Stimulated activated CD8-positive, alpha-beta memory T cell treated with anti-CD3 and anti-CD28 coated beads, Interleukin-2, amount 100 ng/mL, for 1 hour (primary cell): ENCODE results near the gene CRIP1.
A peak's percentile ranks its signal among the peaks of the same experiment; 100 is the strongest.

Experiments used
- DNase-seq, 2 donors: peaks; one replicate each; pipeline ENCODE4 v3.0.0-alpha.2; 2020; ENCODE audit warnings: low read depth in 2 of 2

The CRIP1 gene

DNA sequence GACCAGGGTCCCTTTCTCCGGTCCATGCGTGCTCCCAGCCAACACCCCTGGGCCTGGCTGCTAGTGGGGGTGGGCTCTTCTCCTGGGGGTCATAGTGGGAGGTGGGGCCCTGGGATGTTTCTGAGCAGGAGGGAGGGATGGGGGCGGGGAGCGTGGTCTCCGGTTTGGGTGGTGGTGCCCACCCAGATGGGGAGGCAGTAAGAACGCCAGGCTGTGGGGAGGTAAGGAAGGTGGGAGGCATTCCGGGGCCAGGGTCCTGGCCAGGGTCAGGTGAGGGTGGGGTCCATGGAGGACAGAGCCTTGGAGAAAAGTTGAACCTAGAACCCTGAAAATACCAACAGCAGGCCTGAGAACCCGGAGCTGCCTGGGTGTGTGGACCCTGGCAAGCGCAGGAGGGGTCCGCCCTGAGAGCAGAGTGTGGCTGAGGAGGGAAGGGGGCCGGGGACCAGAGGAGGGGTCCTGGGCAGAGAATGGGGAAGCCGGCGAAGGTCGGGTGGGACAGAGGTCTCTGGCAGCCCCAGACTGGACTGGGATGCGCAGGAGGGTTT is 6.4 kb upstream of the CRIP1 start:
- DNase-seq: no peak

DNA sequence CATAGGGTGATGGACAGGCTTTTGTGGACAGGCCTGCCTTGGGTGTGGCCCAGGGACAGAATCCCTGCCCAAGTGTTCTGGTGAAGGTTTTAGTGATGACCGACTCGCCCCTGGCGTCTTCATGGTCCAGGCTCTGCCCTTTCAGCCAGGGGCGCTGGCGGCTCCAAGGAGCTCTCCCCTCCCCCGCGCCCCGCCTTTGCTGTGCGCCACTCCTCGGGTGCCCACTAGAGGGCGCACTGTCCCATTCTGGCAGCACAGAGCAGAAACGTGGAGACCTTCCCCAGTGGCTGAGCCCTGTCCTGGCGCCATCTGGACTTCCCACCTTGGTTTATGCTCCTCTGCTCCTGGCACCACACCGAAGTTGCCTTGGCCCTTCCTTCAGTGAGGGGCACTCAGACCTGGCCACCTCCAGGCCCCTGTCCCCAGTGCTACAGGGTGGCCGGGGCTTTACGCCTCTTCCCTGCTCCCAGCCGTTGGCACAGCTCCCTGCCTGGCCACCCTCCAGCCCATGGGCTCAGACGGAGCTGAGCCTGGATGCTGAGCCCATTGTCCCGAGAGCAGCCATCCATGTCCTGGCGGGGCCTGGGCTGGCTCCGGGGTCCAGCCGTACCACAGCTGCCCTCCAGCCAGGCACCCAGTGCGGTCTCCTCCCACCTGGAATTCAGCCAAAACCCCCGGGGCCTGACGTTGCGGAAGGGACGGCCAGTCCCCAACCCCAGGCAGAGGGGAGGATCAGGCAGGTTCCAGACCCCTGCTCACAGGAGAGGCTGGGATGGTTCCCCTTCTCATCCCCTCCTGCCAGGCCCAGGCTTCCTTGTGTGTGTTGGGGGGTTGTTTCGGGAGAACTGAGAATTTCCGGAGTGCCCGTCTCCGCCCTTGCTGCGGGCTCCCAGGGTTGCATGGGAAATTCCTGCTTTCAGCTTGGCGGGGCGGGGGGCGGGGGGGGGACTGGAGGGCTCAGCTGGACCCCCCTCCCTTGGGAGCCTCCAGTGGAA is 5.6 kb upstream of the CRIP1 start:
- peak; percentile 81 to 84 for DNase-seq

DNA sequence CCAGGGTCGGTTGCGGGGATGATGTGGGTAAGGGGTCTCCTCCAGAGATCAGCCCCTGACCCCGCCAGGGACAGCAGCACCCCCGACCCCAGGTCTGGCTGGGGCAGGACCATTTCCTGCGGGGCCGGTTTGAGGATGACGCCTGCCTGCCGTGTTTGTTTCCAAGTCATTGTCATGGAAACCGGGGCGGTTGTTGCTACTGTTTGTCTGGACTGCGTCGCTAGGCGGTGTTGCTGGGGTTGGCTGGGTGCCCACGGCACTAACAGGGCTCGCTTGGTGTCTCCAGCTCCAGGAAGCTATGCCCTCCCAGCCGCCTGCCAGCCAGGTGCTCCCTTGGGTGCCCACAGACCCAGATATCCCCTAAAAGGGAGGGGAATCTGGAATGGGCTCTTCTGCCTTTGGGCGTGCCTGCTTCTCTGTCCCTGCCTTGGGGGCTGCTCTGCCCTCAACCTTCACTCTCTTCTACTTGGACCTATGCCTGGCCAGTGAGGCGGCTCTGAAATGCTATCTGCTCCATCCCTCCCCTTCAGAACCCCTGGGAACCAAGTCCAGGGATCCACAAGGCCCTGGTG is 4.7 kb upstream of the CRIP1 start:
- DNase-seq: peak; percentile 87 to 92

DNA sequence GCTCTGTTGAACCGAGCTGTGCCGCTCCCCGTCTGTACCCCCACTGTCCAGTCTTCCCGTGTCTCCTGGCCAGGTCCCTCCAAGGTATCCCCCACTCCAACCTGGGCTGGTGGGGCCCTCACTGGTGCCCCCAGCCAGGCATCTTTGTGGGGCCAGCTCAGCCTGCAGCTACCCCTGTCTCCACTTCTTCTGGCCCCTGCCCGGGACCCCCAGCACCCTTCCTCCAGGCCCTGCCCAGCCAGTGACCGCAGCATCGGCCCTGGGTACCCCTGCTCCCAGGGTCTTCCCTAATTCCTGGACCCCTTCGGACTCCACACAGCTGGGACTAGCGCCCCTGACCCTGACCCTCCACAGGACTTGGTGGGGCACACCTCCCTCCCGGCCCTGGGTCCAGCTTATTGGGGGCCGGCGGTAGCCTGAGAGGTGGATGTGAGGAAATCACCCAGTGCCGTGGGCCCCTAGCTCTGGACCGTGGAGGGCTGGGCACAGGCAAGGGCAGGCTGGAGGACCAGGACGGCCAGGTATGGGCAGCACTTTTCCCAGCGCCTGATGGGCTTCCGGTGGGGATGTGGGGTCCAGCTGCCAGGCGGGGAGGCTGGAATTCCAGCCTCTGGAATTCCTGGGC is 4.1 kb upstream of the CRIP1 start:
- no peak for DNase-seq

DNA sequence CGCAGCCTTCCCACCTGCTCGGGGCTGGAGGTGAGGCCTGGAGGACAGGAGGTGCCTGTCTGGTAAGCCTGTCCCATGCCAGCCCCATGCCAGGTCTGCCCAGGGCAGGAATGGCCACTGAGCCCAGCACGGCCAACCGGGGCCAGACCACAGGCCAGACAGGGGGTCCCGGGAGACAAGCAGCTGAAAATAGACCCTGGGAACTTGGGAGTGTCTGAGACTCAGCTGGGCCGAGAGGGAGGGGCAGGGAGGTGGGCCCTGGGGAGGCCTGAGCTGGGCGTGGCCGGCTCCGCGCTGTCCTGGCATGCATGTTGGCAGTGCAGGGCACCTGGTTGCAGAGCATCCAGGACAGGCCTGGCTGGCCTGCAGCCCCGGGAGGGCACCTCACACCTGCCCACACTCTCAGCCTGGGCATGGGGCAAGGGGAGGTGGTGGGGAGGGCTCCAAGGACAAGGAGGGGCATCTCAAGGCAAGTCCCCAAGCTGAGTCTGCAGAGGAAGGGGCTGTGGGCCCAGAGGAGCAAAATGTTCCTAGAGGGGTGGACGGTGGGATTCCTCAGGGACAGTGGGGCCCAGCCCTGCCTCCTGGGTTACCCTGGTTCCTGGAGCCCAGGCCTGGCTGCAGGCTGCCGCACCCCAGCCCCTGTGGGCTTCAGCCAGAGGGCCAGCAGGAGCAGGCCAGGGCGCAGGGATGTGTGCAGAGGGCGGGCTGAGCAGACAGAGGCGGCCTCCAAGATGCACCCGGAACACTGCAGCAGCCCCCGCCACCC is 3.2 kb upstream of the CRIP1 start:
- no peak for DNase-seq

DNA sequence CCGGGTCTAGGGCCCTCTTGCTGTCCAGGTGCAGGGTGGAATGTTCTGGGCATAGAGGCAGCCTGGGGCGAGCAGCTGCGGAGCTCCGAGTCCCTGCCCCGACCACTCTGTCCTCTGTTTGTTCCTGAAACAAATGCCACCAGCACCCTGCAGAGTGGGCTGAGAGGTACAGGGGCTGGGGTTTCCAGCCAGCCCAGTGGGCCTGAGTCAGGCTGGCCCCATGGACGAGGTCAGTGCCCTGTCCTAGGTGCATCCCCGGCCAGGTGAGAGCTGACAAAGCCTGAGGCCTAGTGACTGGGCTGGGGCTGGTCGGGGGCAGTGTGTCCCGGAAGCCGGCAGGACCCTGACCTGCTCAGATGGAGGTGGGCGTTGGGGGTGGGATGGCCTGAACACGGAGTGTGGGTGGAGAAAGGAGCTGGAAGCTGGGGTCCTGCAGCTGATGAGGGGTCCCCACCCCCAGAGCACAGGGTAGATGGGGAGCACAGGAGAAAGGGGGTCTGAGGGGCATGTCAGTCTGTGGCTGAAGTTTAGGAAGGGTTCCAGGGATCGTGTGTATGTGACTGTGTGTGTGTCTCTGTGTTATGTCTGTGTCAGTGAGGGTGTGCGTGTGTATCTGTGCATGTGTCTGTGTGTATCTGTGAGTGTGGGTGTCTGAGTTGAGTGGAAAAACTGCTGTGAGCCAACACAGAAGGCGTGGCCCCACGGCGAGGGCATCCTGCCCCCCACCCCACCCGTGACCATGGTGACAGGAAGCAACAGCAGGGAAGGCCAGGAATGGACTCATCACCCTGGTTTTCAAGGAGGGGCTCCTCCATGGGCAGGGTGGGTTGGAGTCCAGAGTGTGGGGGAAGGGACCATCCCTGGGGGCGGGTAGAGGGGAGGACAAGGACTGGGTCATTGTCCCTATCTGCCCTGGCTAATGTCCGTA is 2.4 kb upstream of the CRIP1 start:
- DNase-seq: peak; percentile 43 to 51

DNA sequence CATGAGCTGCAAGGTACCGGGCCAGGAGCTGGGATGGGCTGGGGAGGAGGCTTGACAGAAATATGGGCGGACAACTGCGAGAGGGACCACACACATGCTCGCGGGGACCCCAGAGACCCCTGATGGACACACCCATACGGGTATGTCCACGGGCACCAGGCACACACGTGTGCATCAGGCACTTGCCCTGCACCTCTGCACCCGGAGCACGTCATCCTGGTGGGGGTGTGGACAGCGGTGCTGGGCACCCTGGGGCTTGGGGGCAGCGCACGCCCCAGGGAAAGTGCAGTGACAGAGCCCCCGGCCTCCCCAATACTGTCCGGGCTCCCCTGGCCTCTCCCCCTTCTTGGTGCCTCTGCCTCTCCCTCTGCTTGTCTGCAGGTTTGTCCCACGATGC is 1.7 kb upstream of the CRIP1 start:
- no peak for DNase-seq

DNA sequence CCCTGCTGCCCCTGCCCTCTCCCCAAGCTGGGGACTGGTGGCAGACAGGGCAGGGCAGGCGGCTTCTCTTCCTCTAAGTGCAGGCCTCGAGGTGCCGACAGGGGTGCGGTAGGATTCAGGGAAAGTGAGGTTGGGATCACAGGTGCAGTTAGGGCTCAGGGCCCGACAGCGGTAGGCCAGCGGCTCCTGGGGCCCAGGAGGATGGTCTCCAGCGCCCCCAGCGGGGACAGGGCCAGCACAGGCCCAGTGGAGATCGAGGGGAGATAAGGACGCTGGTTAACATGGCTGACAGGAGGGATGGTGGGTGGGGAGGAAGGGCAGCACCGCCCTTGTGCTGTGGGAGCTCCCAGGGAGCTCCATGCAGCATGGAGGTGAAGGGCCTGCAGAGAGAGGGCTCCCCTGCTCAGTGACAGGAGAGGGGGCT is 935 bp upstream of the CRIP1 start:
- peak in 1 of 2 donors; percentile 36 for DNase-seq

DNA sequence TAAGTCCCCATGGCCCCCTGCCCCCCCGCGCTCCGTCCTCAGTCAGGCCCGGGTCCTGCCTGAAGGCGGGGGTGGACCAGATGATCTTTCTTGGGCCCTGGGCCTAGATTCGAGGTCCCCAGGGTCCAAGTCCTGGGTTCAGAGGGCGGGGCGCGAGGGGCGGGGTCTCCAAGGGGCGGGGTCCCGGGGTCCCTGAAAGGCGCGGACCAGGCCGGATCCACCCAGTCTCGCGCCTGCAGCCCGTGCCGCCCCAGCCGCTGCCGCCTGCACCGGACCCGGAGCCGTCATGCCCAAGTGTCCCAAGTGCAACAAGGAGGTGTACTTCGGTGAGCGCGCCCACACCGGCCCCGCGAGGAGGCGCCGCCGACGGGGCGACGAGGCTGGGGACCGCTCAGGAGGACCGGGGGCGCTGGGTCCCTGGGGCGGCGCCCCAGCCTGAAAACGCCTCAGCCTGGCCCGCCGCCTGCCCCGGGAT is 325 bp downstream of the CRIP1 start:
- DNase-seq: peak; percentile 29 to 54

DNA sequence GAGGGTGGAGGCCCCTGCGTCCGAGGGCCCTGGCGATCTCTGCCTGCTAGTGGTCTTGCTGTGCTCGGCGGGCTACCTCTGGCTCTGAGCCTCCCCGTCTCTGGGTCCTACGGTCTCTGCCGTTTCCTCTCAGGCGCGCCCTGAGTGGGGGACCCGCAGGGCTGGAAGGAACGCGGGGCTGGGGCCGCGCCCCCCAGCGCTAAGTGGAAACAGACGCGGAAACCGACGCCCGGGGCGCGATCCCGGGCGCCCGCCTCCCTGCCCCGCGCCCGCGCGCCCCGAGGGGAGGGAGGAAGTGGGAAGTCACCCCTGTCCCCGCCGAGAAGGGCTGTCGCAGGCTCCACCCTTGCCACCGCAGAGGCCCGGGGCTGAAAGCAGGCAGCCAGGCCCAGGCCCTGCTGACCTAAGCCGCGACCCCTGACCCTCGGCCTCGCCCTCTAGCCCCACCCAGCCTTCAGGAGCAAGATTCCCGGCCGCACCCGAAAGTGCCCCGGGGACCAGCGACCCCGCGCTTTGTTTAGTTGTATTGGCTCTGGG is 831 bp downstream of the CRIP1 start:
- peak; percentile 44 to 52 for DNase-seq

DNA sequence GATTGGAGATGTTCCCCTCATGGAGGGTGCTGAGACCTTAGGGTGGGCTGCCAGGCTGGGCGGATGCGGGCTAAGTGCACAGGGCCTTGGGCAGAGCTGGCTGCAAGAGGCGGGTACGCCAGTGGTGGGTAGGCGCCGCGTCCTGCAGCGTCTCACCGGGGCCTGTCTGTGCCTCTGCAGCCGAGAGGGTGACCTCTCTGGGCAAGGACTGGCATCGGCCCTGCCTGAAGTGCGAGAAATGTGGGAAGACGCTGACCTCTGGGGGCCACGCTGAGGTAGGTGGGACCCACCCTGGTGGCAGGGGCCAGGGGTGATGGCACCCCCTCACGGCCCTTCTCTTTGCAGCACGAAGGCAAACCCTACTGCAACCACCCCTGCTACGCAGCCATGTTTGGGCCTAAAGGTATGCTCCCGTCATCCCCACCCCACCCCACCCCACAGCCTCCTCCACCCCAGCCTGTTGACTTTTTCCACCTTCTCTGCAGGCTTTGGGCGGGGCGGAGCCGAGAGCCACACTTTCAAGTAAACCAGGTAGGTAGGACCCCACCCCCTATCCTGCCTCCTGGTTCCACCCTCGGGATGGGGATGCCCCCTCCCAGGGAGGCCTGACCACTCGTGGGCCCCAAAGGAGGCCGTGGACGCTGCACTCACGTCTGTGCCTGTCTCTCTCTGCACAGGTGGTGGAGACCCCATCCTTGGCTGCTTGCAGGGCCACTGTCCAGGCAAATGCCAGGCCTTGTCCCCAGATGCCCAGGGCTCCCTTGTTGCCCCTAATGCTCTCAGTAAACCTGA is 1.5 kb downstream of the CRIP1 start:
- DNase-seq: no peak

DNA sequence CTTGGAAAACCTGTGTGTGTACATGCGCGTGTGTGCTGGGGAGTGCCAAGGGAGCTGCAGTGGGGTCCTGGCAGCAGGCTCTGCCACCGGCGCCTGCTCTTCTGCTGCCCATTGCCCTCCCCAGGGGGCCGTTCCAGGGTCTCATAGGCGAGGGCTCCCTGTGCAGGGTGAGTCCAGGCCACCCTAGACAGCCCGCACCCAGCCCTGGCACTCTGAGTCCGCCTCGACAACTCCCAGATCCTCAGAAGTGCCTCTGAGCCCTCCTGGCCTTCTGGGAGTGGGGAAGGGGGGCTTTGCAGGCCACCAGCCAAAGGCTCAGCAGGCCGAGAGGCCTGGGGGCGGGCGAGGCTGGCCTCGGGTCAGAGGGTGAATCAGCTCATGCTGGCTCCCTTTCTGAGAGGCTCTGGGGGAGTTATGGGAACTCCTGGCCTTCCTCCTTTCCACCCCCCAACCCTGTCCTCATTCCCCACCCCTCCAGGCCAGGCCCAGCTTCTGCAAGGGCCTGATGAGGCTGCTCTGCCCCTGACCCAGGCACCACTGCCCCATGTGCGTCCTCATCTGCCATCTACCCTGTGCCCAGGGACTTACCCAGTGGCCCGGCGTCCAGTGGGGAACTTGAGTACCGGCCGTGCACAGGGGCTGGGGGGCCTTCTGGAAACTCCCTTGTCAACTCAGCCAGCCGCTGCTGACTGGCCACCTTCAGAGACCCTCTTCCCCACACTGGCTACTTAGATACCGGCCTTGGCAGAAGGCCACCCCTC is 2.3 kb downstream of the CRIP1 start:
- DNase-seq: no peak

DNA sequence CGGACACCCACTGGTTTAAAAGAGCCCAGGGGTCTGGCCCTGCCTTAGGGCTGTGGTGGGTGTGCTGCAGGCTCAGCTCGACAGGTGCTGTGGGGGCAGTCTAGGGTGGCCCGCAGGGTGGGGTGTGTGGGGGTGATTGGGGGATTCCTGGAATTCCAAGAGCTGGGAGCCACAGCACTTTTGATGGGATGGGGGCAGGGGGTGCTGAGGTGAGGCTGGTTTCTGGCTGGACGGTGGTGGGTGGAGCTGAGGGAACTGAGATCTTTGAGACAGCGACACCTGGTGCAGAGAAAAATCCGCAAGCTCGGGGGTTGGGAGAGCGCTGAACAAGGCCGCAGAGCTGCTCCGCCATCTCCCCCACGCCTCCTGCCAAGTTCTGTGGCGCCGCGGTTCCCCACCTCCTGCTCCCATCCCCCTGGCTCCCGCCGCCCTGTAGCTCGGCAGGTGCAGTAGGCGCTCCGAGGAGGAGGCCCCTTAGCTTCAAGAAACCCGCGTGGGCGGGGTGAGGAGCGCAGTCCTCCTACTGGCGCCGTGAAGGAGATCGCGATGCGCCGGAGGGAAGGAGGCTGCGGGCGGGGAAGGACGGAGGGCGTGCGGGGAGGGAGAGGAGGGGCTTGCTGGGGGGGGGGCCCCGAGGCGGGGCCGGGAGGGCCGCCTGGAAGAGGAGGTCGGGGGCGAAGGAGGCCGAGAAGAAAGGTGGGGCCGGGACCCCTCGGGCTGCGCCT is 3.0 kb downstream of the CRIP1 start:
- peak; percentile 70 to 77 for DNase-seq

DNA sequence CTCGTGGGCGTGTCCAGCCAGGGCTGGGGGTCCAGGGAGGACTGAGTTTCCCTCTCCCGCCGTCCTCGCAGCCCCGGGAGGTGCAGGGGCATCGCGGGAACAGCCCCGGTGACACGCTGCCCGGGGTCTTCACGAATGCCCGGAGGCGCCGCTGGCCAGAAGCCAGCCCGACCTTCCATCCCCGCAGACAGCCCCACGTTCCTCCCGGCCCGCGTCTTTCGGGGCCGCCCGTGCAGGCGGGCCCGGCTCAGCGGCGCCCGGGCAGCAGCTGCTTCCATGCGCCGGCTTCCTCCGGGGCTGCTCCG is 3.5 kb downstream of the CRIP1 start:
- no peak for DNase-seq

DNA sequence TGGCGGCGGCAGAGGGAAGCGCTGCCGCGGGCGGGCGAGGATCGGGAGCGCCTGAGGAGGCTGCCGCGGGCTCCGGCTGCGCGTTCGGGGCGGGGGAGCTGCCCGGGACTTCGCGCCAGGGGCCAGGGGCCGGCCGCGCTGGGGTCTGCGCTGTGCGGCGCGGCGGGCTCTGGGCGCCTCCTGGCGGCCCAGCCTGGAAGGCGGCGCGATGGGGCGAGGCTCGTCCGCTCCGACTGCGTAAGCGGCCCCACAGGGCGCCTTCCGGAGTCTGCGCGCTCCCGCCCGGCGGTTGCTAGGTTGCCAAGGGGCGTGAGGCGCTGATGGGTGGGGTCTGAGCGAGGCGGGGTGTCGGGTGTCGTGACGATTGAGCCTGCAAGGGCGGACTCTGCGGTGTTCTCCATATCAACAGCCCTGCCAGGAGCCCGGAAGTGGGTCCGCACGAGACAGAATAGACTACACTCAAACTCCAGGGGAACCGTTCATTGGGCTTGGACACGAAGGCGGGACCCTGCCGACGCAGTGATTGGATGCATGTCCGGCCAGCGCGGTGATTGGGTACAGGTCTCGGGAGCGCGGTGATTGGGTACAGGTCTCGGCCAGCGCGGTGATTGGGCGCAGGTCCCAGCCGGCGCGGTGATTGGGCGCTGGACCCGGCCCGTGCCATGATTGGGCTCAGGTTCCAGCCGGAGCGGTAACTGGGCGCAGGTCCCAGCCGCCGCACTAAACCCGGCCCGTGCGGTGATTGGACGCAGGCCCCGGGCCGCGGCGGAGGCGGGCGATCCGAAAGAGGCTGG is 4.1 kb downstream of the CRIP1 start, which contains the start of gene TEDC1:
Gene TEDC1, plus strand, starts transcription at position 675 of the 794 bp plus-strand sequence. CDS start 130 bp downstream, outside the sequence.
- peak; percentile 97 for DNase-seq

DNA sequence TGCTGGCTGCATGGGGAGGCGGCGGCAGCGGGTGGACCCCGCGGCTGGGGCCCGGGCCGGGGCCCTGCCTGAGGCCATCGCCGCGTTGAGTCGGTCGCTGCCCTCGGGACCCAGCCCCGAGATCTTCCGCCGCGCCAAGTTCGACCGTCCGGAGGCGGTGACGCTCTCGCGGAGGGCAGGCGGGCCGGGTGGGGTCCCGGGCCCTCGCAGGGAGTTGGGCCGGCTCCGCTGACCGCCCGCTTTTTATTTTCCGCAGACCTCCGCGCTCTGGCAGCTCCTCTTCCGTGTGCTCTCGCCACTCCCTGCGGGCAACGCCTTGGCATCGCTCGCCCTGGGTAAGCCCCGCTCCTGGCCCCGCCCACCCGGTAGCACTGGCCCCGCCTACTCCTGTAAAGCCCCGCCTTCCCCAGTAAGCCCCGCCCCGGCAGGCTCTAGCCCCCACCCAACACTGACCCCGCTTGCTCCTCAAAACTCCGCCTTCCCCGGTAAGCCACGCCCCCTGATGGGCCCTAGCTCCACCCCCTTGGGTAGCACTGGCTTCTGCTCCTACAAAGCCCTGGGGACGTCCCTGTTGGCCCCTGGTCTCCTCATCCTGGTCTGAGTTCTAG is 4.8 kb downstream of the CRIP1 start:
- peak; percentile 61 to 75 for DNase-seq
